ENCODE results near the gene ART3. TPM values are rescaled to one million over a fixed set of nuclear protein-coding genes. Genes with fewer than 3 reads are reported as not detected.

Gene ART3
- polyA plus RNA-seq, 2 donors = 0.29 to 0.31 TPM

- Histone ChIP-seq H3K9me3 (ENCODE audit: control insufficient read depth in 2 of 2, insufficient read depth in 1 of 2, low read depth in 1 of 2, low read length in 1 of 2) (no peaks in the 10 kb centered on the region), H3K4me1 (ENCODE audit: control insufficient read depth in 2 of 2, insufficient read depth in 2 of 2, low read length in 1 of 2) (no peaks in the 10 kb centered on the region), H3K27me3 (ENCODE audit: control insufficient read depth in 1 of 2, insufficient read depth in 2 of 2, low read length in 2 of 2) (no peaks in the 10 kb centered on the region), H3K36me3 (ENCODE audit: control insufficient read depth in 2 of 2, insufficient read depth in 2 of 2, low read length in 1 of 2) (no peaks in the 10 kb centered on the region), H3K27ac (ENCODE audit: low read depth in 2 of 2, low read length in 1 of 2) (no peak overlapping the region), H3K4me3 (ENCODE audit: low read depth in 1 of 2, low read length in 2 of 2) (no peak overlapping the region)
- WGBS, 2 donors = 87 to 94% methylated on average over 2 of the region's 2 CpGs
Observed at GRCh38 chr4:76088719-76089118, 14.2 kb downstream of the ART3 start.

DNA sequence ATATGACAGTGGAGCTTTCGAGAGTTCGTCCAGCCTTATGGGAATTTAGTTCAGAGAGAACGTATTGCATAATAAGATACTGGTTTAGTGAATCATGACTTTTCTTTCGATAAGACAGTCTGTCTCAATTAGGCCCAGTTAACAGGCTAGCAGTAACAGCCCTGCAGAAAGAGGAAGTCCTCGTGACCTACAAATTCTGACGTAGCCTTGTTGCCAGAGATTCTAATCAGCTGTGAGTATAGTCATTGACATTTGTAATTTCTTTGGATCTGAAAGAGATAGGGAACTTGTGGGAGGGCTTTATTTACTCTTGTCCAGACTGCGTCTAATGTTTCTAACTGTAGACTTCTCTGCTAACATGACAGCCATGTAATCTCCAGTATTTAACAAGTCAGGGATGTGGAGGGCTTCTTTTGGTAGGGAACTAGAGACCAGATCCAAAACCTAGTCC is 15.8 kb downstream of the ART3 start:
- H3K27ac ChIP-seq (ENCODE audit: low read depth in 2 of 2, low read length in 1 of 2) = no peak overlapping the region
- H3K27me3 ChIP-seq (ENCODE audit: control insufficient read depth in 1 of 2, insufficient read depth in 2 of 2, low read length in 2 of 2) = no peaks in the 10 kb centered on the region
- no peaks in the 10 kb centered on the region for H3K36me3 ChIP-seq (ENCODE audit: control insufficient read depth in 2 of 2, insufficient read depth in 2 of 2, low read length in 1 of 2)
- H3K9me3 ChIP-seq (ENCODE audit: control insufficient read depth in 2 of 2, insufficient read depth in 1 of 2, low read depth in 1 of 2, low read length in 1 of 2) = no peaks in the 10 kb centered on the region
- no peak overlapping the region for H3K4me3 ChIP-seq (ENCODE audit: low read depth in 1 of 2, low read length in 2 of 2)
- WGBS, 2 donors = 51 to 54% methylated on average over 7 of the region's 7 CpGs
- no peaks in the 10 kb centered on the region for H3K4me1 ChIP-seq (ENCODE audit: control insufficient read depth in 2 of 2, insufficient read depth in 2 of 2, low read length in 1 of 2)

- 57 to 63% methylated on average over 2 of the region's 2 CpGs for WGBS, 2 donors
- no peaks in the 10 kb centered on the region for H3K27me3 ChIP-seq (ENCODE audit: control insufficient read depth in 1 of 2, insufficient read depth in 2 of 2, low read length in 2 of 2)
Observed at GRCh38 chr4:76091052-76091451, 16.5 kb downstream of the ART3 start.

DNA sequence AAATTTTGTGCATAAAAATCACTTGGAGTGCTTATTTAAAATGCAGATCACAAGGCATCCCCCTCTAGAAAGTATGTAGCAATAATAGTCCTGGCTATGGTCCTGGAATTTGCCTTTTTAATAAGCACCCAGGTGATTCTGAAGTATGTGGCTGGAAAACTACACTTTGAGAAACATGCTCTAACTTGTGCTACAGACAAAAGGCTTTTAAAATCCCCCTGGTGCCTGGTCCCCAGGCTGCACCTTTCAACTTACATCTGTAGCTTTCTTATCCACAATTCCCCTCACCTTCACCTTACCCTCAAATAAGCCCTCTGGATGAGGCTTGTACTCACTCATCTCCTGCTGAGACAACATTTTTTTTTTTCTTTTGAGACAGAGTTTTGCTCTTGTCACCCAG is 21.1 kb downstream of the ART3 start:
- Histone ChIP-seq H3K4me3 (ENCODE audit: low read depth in 1 of 2, low read length in 2 of 2) (no peak overlapping the region), H3K27me3 (ENCODE audit: control insufficient read depth in 1 of 2, insufficient read depth in 2 of 2, low read length in 2 of 2) (no peaks in the 10 kb centered on the region), H3K36me3 (ENCODE audit: control insufficient read depth in 2 of 2, insufficient read depth in 2 of 2, low read length in 1 of 2) (no peaks in the 10 kb centered on the region), H3K4me1 (ENCODE audit: control insufficient read depth in 2 of 2, insufficient read depth in 2 of 2, low read length in 1 of 2) (no peaks in the 10 kb centered on the region), H3K27ac (ENCODE audit: low read depth in 2 of 2, low read length in 1 of 2) (no peak overlapping the region), H3K9me3 (ENCODE audit: control insufficient read depth in 2 of 2, insufficient read depth in 1 of 2, low read depth in 1 of 2, low read length in 1 of 2) (no peaks in the 10 kb centered on the region)

More at GRCh38 chr4:76091052-76091451, 16.5 kb downstream of the ART3 start:
- Histone ChIP-seq H3K36me3 (ENCODE audit: control insufficient read depth in 2 of 2, insufficient read depth in 2 of 2, low read length in 1 of 2) (no peaks in the 10 kb centered on the region), H3K27ac (ENCODE audit: low read depth in 2 of 2, low read length in 1 of 2) (no peak overlapping the region), H3K4me3 (ENCODE audit: low read depth in 1 of 2, low read length in 2 of 2) (no peak overlapping the region), H3K4me1 (ENCODE audit: control insufficient read depth in 2 of 2, insufficient read depth in 2 of 2, low read length in 1 of 2) (no peaks in the 10 kb centered on the region), H3K9me3 (ENCODE audit: control insufficient read depth in 2 of 2, insufficient read depth in 1 of 2, low read depth in 1 of 2, low read length in 1 of 2) (no peaks in the 10 kb centered on the region)

GRCh38 chr4:76096076-76096475 is 21.6 kb downstream of the ART3 start:
- WGBS, 2 donors = 79 to 82% methylated on average over 3 of the region's 3 CpGs
- Histone ChIP-seq H3K9me3 (ENCODE audit: control insufficient read depth in 2 of 2, insufficient read depth in 1 of 2, low read depth in 1 of 2, low read length in 1 of 2) (no peaks in the 10 kb centered on the region), H3K27ac (ENCODE audit: low read depth in 2 of 2, low read length in 1 of 2) (no peak overlapping the region)

GRCh38 chr4:76105652-76106051 is 31.1 kb downstream of the ART3 start:
- no peaks in the 10 kb centered on the region for H3K36me3 ChIP-seq (ENCODE audit: control insufficient read depth in 2 of 2, insufficient read depth in 2 of 2, low read length in 1 of 2)
- 67 to 71% methylated on average over 3 of the region's 3 CpGs for WGBS, 2 donors
- no peaks in the 10 kb centered on the region for H3K27me3 ChIP-seq (ENCODE audit: control insufficient read depth in 1 of 2, insufficient read depth in 2 of 2, low read length in 2 of 2)
- H3K4me3 ChIP-seq (ENCODE audit: low read depth in 1 of 2, low read length in 2 of 2) = no peak overlapping the region
- no peaks in the 10 kb centered on the region for H3K9me3 ChIP-seq (ENCODE audit: control insufficient read depth in 2 of 2, insufficient read depth in 1 of 2, low read depth in 1 of 2, low read length in 1 of 2)
- no peak overlapping the region for H3K27ac ChIP-seq (ENCODE audit: low read depth in 2 of 2, low read length in 1 of 2)
- H3K4me1 ChIP-seq (ENCODE audit: control insufficient read depth in 2 of 2, insufficient read depth in 2 of 2, low read length in 1 of 2) = no peaks in the 10 kb centered on the region

More at GRCh38 chr4:76096076-76096475, 21.6 kb downstream of the ART3 start:
- no peak overlapping the region for H3K4me3 ChIP-seq (ENCODE audit: low read depth in 1 of 2, low read length in 2 of 2)
- H3K27me3 ChIP-seq (ENCODE audit: control insufficient read depth in 1 of 2, insufficient read depth in 2 of 2, low read length in 2 of 2) = no peaks in the 10 kb centered on the region
- no peaks in the 10 kb centered on the region for H3K4me1 ChIP-seq (ENCODE audit: control insufficient read depth in 2 of 2, insufficient read depth in 2 of 2, low read length in 1 of 2)
- no peaks in the 10 kb centered on the region for H3K36me3 ChIP-seq (ENCODE audit: control insufficient read depth in 2 of 2, insufficient read depth in 2 of 2, low read length in 1 of 2)

GRCh38 chr4:76106442-76106841 is 31.9 kb downstream of the ART3 start:
- no peaks in the 10 kb centered on the region for H3K27me3 ChIP-seq (ENCODE audit: control insufficient read depth in 1 of 2, insufficient read depth in 2 of 2, low read length in 2 of 2)
- no peak overlapping the region for H3K27ac ChIP-seq (ENCODE audit: low read depth in 2 of 2, low read length in 1 of 2)
- H3K36me3 ChIP-seq (ENCODE audit: control insufficient read depth in 2 of 2, insufficient read depth in 2 of 2, low read length in 1 of 2) = no peaks in the 10 kb centered on the region
- H3K9me3 ChIP-seq (ENCODE audit: control insufficient read depth in 2 of 2, insufficient read depth in 1 of 2, low read depth in 1 of 2, low read length in 1 of 2) = no peaks in the 10 kb centered on the region
- 69 to 81% methylated on average over 4 of the region's 4 CpGs for WGBS, 2 donors
- H3K4me1 ChIP-seq (ENCODE audit: control insufficient read depth in 2 of 2, insufficient read depth in 2 of 2, low read length in 1 of 2) = no peaks in the 10 kb centered on the region
- no peak overlapping the region for H3K4me3 ChIP-seq (ENCODE audit: low read depth in 1 of 2, low read length in 2 of 2)

GRCh38 chr4:76108467-76109181 is 34.1 kb downstream of the ART3 start:
- WGBS, 2 donors = 63 to 70% methylated on average over 5 of the region's 5 CpGs
- H3K9me3 ChIP-seq (ENCODE audit: control insufficient read depth in 2 of 2, insufficient read depth in 1 of 2, low read depth in 1 of 2, low read length in 1 of 2) = no peaks in the 10 kb centered on the region
- H3K27me3 ChIP-seq (ENCODE audit: control insufficient read depth in 1 of 2, insufficient read depth in 2 of 2, low read length in 2 of 2) = no peaks in the 10 kb centered on the region
- H3K4me1 ChIP-seq (ENCODE audit: control insufficient read depth in 2 of 2, insufficient read depth in 2 of 2, low read length in 1 of 2) = no peaks in the 10 kb centered on the region
- H3K36me3 ChIP-seq (ENCODE audit: control insufficient read depth in 2 of 2, insufficient read depth in 2 of 2, low read length in 1 of 2) = peaks cover 0 to 7% of the 10 kb centered on the region in 2 donors
- H3K27ac ChIP-seq (ENCODE audit: low read depth in 2 of 2, low read length in 1 of 2) = no peak overlapping the region
- H3K4me3 ChIP-seq (ENCODE audit: low read depth in 1 of 2, low read length in 2 of 2) = no peak overlapping the region

DNA sequence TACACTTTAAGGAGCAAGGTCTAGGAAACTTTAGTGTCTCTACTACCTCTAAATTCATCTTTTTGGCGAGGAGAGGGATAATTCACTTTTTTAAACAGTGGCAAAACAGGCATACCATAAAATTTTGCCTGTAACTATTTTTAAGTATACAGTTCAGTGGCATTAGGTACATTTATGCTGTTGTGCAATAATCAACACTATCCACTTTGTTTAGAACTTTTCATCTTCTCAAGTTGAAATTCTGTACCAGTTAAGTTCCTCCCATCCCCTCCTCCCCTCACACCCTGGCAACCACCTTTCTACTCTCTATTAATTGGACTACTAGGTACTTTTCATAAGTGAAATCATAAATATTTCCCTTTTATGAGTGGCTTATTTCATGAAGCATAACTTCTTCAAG is 42.3 kb downstream of the ART3 start:
- Histone ChIP-seq H3K36me3 (ENCODE audit: control insufficient read depth in 2 of 2, insufficient read depth in 2 of 2, low read length in 1 of 2) (peaks cover 0 to 11% of the 10 kb centered on the region in 2 donors), H3K4me1 (ENCODE audit: control insufficient read depth in 2 of 2, insufficient read depth in 2 of 2, low read length in 1 of 2) (no peaks in the 10 kb centered on the region), H3K4me3 (ENCODE audit: low read depth in 1 of 2, low read length in 2 of 2) (no peak overlapping the region), H3K9me3 (ENCODE audit: control insufficient read depth in 2 of 2, insufficient read depth in 1 of 2, low read depth in 1 of 2, low read length in 1 of 2) (no peaks in the 10 kb centered on the region), H3K27me3 (ENCODE audit: control insufficient read depth in 1 of 2, insufficient read depth in 2 of 2, low read length in 2 of 2) (no peaks in the 10 kb centered on the region), H3K27ac (ENCODE audit: low read depth in 2 of 2, low read length in 1 of 2) (no peak overlapping the region)
- 92 to 99% methylated on average over 1 of the region's 1 CpG for WGBS, 2 donors

DNA sequence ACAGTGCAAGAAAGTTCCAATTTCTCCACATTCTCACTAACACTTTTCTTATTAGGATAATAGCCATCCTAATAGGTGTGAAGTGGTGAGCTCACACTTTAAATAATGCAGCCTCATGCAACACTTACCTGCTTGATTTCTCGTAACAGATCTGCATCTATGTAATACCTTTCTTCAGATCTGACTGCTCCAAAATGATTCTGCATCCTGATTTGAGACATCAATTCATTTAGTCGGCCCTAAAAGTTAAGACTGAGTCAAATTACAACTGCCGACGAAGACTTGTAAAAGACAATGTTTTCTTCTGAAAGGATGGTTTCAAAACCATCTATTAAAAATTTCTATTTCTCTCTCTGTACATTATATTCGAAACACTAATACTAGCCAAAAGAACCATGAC is 43.0 kb downstream of the ART3 start:
- no peak overlapping the region for H3K4me3 ChIP-seq (ENCODE audit: low read depth in 1 of 2, low read length in 2 of 2)
- peaks cover 0 to 11% of the 10 kb centered on the region in 2 donors for H3K36me3 ChIP-seq (ENCODE audit: control insufficient read depth in 2 of 2, insufficient read depth in 2 of 2, low read length in 1 of 2)
- no peaks in the 10 kb centered on the region for H3K27me3 ChIP-seq (ENCODE audit: control insufficient read depth in 1 of 2, insufficient read depth in 2 of 2, low read length in 2 of 2)
- no peak overlapping the region for H3K27ac ChIP-seq (ENCODE audit: low read depth in 2 of 2, low read length in 1 of 2)
- WGBS, 2 donors = 92 to 97% methylated on average over 5 of the region's 5 CpGs
- no peaks in the 10 kb centered on the region for H3K9me3 ChIP-seq (ENCODE audit: control insufficient read depth in 2 of 2, insufficient read depth in 1 of 2, low read depth in 1 of 2, low read length in 1 of 2)
- H3K4me1 ChIP-seq (ENCODE audit: control insufficient read depth in 2 of 2, insufficient read depth in 2 of 2, low read length in 1 of 2) = no peaks in the 10 kb centered on the region

All from esophagus (tissue), 2 donors.